Hematopoietic multipotent progenitor cell treated with erythropoietin and hydrocortisone succinate and interleukin-3 and kit ligand, for 17 days (in vitro differentiated cells): ENCODE data around the gene KRT4.

Experiments
- DNase-seq: peaks from one replicate; pipeline ENCODE4 v3.0.0-alpha.2; 2015; ENCODE audit warnings: low spot score

KRT4 gene

GRCh38 chr12:52836491-52837412 is 22.8 kb upstream of the KRT4 start:
- no peak for DNase-seq

GRCh38 chr12:52836042-52836466 is 22.1 kb upstream of the KRT4 start:
- no peak for DNase-seq

- DNase-seq, result no peak
Measured at GRCh38 chr12:52835271-52836041, 21.5 kb upstream of the KRT4 start.

- no peak for DNase-seq
Measured at GRCh38 chr12:52834727-52835001, 20.7 kb upstream of the KRT4 start.

- no peak for DNase-seq
Measured at GRCh38 chr12:52833922-52834726, 20.2 kb upstream of the KRT4 start, which contains the start of gene KRT79. KRT79 (minus strand) TSS chr12:52834311; CDS start chr12:52834260, 51 bp downstream.

- no peak for DNase-seq
Measured at GRCh38 chr12:52832985-52833905, 19.3 kb upstream of the KRT4 start.

- DNase-seq, result no peak
Measured at GRCh38 chr12:52832451-52832850, 18.5 kb upstream of the KRT4 start.

GRCh38 chr12:52831251-52831650 is 17.3 kb upstream of the KRT4 start:
- no peak for DNase-seq

- DNase-seq, result no peak
Measured at GRCh38 chr12:52829986-52830770, 16.3 kb upstream of the KRT4 start.

GRCh38 chr12:52828591-52829021 is 14.7 kb upstream of the KRT4 start:
- DNase-seq, result no peak

GRCh38 chr12:52828156-52828555 is 14.2 kb upstream of the KRT4 start:
- DNase-seq, result no peak

- DNase-seq, result no peak
Measured at GRCh38 chr12:52827499-52828090, 13.7 kb upstream of the KRT4 start.

- DNase-seq, result no peak
Measured at GRCh38 chr12:52826611-52827498, 12.9 kb upstream of the KRT4 start.

GRCh38 chr12:52825961-52826360 is 12.0 kb upstream of the KRT4 start:
- DNase-seq, result no peak

- DNase-seq, result no peak
Measured at GRCh38 chr12:52824741-52825410, 11.0 kb upstream of the KRT4 start.

- DNase-seq, result no peak
Measured at GRCh38 chr12:52823761-52824450, 10.0 kb upstream of the KRT4 start.

- DNase-seq, result no peak
Measured at GRCh38 chr12:52822771-52823510, 9.0 kb upstream of the KRT4 start.
